ENCODE data around the gene RFX7.

Gene RFX7

DNA sequence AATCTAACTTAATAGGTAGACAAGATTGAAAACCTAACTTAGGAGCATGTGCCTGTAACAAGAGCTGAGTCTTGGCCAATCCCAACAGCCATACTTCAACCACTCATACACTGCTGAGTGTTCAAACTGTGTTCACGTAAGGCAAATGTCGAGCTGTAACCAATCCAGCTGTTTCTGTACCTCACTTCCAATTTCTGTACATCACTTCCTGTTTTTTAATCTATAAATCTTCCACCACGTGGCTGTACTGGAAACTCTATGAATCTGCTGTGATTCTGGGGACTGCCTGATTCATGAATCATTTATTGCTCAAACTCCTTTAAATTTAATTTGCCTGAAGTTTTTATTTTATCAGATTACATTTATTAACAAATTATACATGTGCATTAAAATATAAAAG is 205.7 kb downstream of the RFX7 start:
- no peaks in the 10 kb centered on the region for H3K36me3 ChIP-seq
- intact Hi-C loops (cut with DNase I; ENCODE audit: low total_unique reads): no loop called here
- TF ChIP-seq, protein P1, sequence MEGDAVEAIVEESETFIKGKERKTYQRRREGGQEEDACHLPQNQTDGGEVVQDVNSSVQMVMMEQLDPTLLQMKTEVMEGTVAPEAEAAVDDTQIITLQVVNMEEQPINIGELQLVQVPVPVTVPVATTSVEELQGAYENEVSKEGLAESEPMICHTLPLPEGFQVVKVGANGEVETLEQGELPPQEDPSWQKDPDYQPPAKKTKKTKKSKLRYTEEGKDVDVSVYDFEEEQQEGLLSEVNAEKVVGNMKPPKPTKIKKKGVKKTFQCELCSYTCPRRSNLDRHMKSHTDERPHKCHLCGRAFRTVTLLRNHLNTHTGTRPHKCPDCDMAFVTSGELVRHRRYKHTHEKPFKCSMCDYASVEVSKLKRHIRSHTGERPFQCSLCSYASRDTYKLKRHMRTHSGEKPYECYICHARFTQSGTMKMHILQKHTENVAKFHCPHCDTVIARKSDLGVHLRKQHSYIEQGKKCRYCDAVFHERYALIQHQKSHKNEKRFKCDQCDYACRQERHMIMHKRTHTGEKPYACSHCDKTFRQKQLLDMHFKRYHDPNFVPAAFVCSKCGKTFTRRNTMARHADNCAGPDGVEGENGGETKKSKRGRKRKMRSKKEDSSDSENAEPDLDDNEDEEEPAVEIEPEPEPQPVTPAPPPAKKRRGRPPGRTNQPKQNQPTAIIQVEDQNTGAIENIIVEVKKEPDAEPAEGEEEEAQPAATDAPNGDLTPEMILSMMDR (IDR thresholded peaks at IDR 0.05): no peak
- H3K4me1 ChIP-seq: peaks cover 0 to 14% (median 12%) of the 10 kb centered on the region in 4 donors
- no peak overlapping the region for H3K27ac ChIP-seq
- no peak for DNase-seq
- H3K27me3 ChIP-seq: no peaks in the 10 kb centered on the region
- H3K9me3 ChIP-seq: no peaks in the 10 kb centered on the region
- H3K4me3 ChIP-seq: no peak overlapping the region
